Measurements from ENCODE around the gene APOL4.
"Not testable (repeated sequence)": the region's sequence is repeated elsewhere in the genome, so short reads cannot be mapped to it uniquely, and the experiment has no call there.

The APOL4 gene

DNA sequence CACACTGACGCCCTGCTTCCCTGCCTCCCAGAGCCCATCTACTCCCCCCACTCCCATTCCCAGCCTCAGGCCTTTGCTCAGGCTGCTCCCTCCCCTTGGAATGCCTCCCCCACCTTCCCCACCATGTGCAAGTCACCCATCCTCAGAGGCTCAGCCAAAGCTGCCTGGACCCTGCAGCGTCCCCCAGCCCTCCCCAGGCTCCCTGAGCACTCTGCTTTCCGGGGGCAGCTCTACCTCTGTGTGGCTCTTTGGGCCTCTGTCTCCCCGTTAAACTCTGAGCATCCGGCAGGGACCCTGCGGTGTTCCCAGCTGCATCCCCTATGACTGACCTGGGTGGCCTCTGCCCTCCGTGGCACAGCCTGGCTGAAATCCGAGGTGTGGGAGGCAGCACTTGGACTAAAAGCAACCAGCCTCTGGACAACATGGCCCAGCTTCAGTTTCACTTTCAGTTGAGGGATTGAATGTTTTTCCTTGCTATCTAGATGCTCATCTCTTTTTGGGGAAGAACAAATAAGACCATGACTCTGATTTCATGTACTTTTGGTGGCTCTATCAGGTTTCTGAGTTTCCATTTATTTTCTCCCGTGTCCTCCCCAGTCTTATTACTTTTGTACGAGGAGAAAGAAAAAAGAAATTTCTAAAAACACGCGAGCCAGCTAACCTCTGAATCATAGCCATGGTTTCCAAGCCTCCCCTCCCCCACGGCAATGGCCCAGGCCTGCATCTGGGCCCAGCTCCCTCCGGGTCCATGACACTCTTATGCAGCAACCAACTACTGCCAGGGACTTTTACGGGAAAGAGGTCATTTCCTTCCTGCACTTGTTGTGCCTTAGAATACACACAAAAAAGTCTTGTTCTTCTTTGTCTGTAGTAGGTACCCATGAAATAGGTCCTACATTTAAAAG, 44.8 kb downstream of the APOL4 start:
- no peaks in the 10 kb centered on the region for H3K27me3 ChIP-seq
- peak overlapping the region; percentile 80 to 96 (median 91) for H3K27ac ChIP-seq
- no peak for TF ChIP-seq Cebpa-rat (IDR thresholded peaks at IDR 0.05)
- H4K20me1 ChIP-seq = no peaks in the 10 kb centered on the region
- peak overlapping the region; percentile 92 to 99 (median 97) for H3K4me2 ChIP-seq
- H3K9me3 ChIP-seq (replicated peaks in 1 of 11) = peaks cover 0 to 16% (median 9%) of the 10 kb centered on the region in 11 experiments; a peak in 10 of 22 replicates
- peak overlapping the region; percentile 80 to 91 (median 86) for H3K9ac ChIP-seq
- peaks cover 4 to 40% (median 23%) of the 10 kb centered on the region in 11 experiments; a peak in 16 of 22 replicates for H3K36me3 ChIP-seq
- peaks cover 66 to 82% (median 71%) of the 10 kb centered on the region in 10 experiments for H3K4me1 ChIP-seq
- H3K4me3 ChIP-seq = peak overlapping the region; percentile 50 to 75 (median 66)

DNA sequence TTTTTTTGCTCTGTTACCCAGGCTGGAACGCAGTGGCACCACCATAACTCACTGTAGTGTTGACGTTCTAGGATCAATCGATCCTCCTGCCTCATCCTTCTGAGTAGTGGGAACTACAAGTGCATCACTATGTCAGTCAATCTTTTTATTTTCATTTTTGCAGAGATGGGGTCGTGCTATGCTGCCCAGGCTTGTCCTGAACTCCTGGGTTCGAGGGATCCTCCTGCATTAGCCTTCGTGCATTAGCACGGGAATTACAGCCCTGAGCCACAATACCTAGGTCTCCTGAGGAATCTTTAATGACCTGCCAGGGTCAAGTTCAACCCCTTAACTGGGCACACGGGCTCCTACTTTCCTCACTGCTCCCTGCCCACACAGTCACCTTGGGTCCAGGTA, 45.5 kb downstream of the APOL4 start:
- TF ChIP-seq Cebpa-rat (IDR thresholded peaks at IDR 0.05) = no peak
- H3K27me3 ChIP-seq = no peaks in the 10 kb centered on the region
- peak overlapping the region; percentile 80 to 91 (median 86) for H3K9ac ChIP-seq
- H3K27ac ChIP-seq = peak overlapping the region; percentile 80 to 96 (median 91)
- H3K36me3 ChIP-seq = peaks cover 4 to 43% (median 23%) of the 10 kb centered on the region in 11 experiments; a peak in 16 of 22 replicates
- peak overlapping the region; percentile 92 to 99 (median 97) for H3K4me2 ChIP-seq
- H3K4me3 ChIP-seq = peak overlapping the region; percentile 50 to 75 (median 66)
- H3K9me3 ChIP-seq (replicated peaks in 1 of 11) = peaks cover 0 to 18% (median 9%) of the 10 kb centered on the region in 11 experiments; a peak in 10 of 22 replicates
- H4K20me1 ChIP-seq = no peaks in the 10 kb centered on the region
- H3K4me1 ChIP-seq = peaks cover 60 to 79% (median 64%) of the 10 kb centered on the region in 10 experiments

- Histone ChIP-seq H3K36me3 (peaks cover 4 to 43% (median 27%) of the 10 kb centered on the region in 11 experiments; a peak in 16 of 22 replicates), H3K4me1 (peaks cover 56 to 79% (median 60%) of the 10 kb centered on the region in 10 experiments), H3K27ac (peak overlapping the region; percentile 80 to 96 (median 91); a peak in 20 of 22 replicates), H3K9ac (peak overlapping the region; percentile 80 to 91 (median 86); a peak in 20 of 22 replicates), H3K9me3 (replicated peaks in 1 of 11) (peaks cover 0 to 18% (median 9%) of the 10 kb centered on the region in 11 experiments; a peak in 10 of 22 replicates), H4K20me1 (0 out of 22 replicates have a peak, but pooled peaks cover 0 to under 1% (median 0%) of the 10 kb centered on the region in 11 experiments), H3K4me3 (peak overlapping the region; percentile 50 to 75 (median 66); a peak in 17 of 20 replicates), H3K27me3 (no peaks in the 10 kb centered on the region), H3K4me2 (peak overlapping the region; percentile 92 to 99 (median 97))
- no peak for TF ChIP-seq Cebpa-rat (IDR thresholded peaks at IDR 0.05)
Measured at GRCh38 chr22:36155702-36156101, 45.9 kb downstream of the APOL4 start.

- peak overlapping the region; percentile 92 to 99 (median 97); a peak in 19 of 22 replicates for H3K4me2 ChIP-seq
- H3K36me3 ChIP-seq = peaks cover 15 to 54% (median 39%) of the 10 kb centered on the region in 11 experiments
- peak overlapping the region in 3 of 11 experiments; percentile 30 to 95 (median 91); a peak in 3 of 22 replicates for H3K27ac ChIP-seq
Measured at GRCh38 chr22:36154423-36154945, 47.1 kb downstream of the APOL4 start.

DNA sequence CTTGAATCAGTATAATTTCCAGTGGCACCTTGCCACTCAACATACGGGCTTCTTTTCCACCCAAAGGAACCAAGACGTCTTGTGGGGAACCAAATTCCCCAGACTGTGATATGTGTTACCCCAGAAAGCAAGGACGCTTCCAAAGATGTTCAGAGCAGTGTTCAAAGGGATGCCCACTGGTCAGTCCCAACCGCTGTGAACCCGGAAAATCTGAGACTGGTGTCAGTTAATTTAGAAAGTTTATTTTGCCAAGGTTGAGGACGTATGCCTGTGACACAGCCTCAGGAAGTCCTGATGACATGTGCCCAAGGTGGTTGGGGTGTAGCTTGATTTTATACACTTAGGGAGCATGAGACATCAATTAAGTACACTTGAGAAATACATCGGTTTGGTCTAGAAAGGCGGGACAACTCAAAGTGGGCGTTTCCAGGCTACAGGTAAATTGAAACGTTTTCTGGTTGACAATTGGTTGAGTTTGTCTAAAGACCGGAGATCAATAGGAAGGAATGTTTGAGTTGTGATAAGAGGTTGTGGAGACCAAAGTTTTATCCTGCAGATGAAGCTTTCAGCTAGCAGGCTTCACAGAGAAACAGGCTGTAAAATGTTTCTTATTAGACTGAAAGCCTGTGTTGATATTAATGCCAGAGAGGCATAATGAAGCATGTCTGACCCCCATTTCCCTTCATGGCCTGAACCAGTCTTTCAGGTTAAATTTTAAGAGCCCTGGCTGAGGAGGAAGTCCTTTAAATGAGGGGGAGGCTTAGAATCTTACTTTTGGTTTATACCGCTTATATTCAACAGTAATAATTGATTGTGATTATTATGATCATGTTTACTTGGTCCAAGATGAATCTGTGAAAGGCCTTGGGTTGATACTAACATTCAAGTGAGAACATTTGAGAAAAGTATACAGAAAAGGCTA, 47.8 kb downstream of the APOL4 start:
- H3K4me1 ChIP-seq = peaks cover 41 to 75% (median 47%) of the 10 kb centered on the region in 10 experiments
- peaks cover 0 to 4% (median 0%) of the 10 kb centered on the region in 11 experiments; a peak in 1 of 22 replicates for H4K20me1 ChIP-seq
- H3K4me3 ChIP-seq = no peak overlapping the region
- H3K27ac ChIP-seq = no peak overlapping the region
- peaks cover 22 to 61% (median 45%) of the 10 kb centered on the region in 11 experiments for H3K36me3 ChIP-seq
- H3K4me2 ChIP-seq = peak overlapping the region in 2 of 11 experiments; percentile 93 to 99; a peak in 2 of 22 replicates
- H3K9ac ChIP-seq = no peak overlapping the region
- no peak for TF ChIP-seq Cebpa-rat (IDR thresholded peaks at IDR 0.05)
- H3K27me3 ChIP-seq = no peaks in the 10 kb centered on the region
- H3K9me3 ChIP-seq (replicated peaks in 1 of 11) = peaks cover 0 to 18% (median 9%) of the 10 kb centered on the region in 11 experiments; a peak in 10 of 22 replicates

More at GRCh38 chr22:36154423-36154945, 47.1 kb downstream of the APOL4 start:
- peaks cover 0 to 18% (median 9%) of the 10 kb centered on the region in 11 experiments; a peak in 10 of 22 replicates for H3K9me3 ChIP-seq (replicated peaks in 1 of 11)
- no peak overlapping the region; a peak in 1 of 22 replicates for H3K9ac ChIP-seq
- no peaks in the 10 kb centered on the region for H3K27me3 ChIP-seq
- no peak overlapping the region for H3K4me3 ChIP-seq
- TF ChIP-seq Cebpa-rat (IDR thresholded peaks at IDR 0.05) = no peak
- peaks cover 46 to 77% (median 48%) of the 10 kb centered on the region in 10 experiments for H3K4me1 ChIP-seq
- peaks cover 0 to 4% (median 0%) of the 10 kb centered on the region in 11 experiments; a peak in 1 of 22 replicates for H4K20me1 ChIP-seq

DNA sequence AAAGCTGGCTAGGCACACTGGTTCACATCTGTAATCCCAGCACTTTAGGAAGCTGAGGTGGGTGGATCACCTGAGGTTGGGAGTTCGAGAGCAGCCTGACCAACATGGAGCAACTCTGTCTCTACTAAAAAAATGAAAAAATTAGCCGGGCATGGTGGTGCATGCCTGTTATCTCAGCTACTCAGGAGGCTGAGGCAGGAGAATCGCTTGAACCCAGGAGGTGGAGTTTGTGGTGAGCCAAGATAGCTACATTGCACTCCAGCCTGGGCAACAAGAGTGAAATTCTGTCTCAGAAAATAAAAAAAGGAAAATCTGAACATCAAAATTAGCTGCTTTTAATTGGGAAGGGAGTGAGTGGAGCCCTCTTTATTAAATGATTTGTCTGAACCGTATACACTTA, 48.8 kb downstream of the APOL4 start:
- Histone ChIP-seq H3K36me3 (peaks cover 32 to 70% (median 52%) of the 10 kb centered on the region in 11 experiments), H3K9me3 (replicated peaks in 1 of 11) (peaks cover 0 to 18% (median 9%) of the 10 kb centered on the region in 11 experiments; a peak in 10 of 22 replicates), H3K4me1 (peaks cover 41 to 75% (median 47%) of the 10 kb centered on the region in 10 experiments)
- not testable (repeated sequence) for H3K27ac ChIP-seq, H3K4me2 ChIP-seq, H4K20me1 ChIP-seq, H3K27me3 ChIP-seq, H3K9ac ChIP-seq, H3K4me3 ChIP-seq

- TF ChIP-seq Cebpa-rat (IDR thresholded peaks at IDR 0.05) = no peak
- Histone ChIP-seq H3K4me3 (no peak overlapping the region), H3K4me1 (peaks cover 41 to 75% (median 48%) of the 10 kb centered on the region in 10 experiments), H3K9ac (no peak overlapping the region), H3K27ac (no peak overlapping the region), H3K36me3 (peaks cover 34 to 71% (median 52%) of the 10 kb centered on the region in 11 experiments), H4K20me1 (peaks cover 0 to 9% (median 0%) of the 10 kb centered on the region in 11 experiments; a peak in 2 of 22 replicates), H3K27me3 (no peaks in the 10 kb centered on the region), H3K4me2 (peak overlapping the region in 1 of 11 experiments; percentile 5; a peak in 1 of 22 replicates), H3K9me3 (replicated peaks in 1 of 11) (peaks cover 0 to 18% (median 9%) of the 10 kb centered on the region in 11 experiments; a peak in 10 of 22 replicates)
Measured at GRCh38 chr22:36152088-36152487, 49.5 kb downstream of the APOL4 start.
